ENCODE measurements around the gene PNMA8A. TPM values are rescaled to one million over a fixed set of nuclear protein-coding genes. Genes with fewer than 3 reads are reported as not detected.
"Not testable (repeated sequence)": the region's sequence is repeated elsewhere in the genome, so short reads cannot be mapped to it uniquely, and the experiment has no call there.

The PNMA8A gene
- total RNA-seq, 4 donors from 2014 or later = 8.9 to 33.8 (median 19.5) TPM

GRCh38 chr19:46442808-46443450, 28.4 kb downstream of the PNMA8A start:
- WGBS, 2 donors = 53 to 57% methylated on average over 8 of the region's 8 CpGs
- Histone ChIP-seq H3K27ac (peak overlapping the region; percentile 12 to 36 (median 14)), H3K4me3 (replicated peaks in 1 of 3) (no peak overlapping the region), H3K9me3 (no peaks in the 10 kb centered on the region), H3K36me3 (no peaks in the 10 kb centered on the region), H3K4me1 (peaks cover 9 to 11% of the 10 kb centered on the region in 2 donors), H3K27me3 (no peaks in the 10 kb centered on the region)
- TF ChIP-seq CTCF (IDR thresholded peaks at IDR 0.05) (no peak), POLR2A (IDR thresholded peaks at IDR 0.05) (no peak)
- peak; percentile 66 to 74 for DNase-seq
- intact Hi-C loops (cut with DNase I) = no loop called here

GRCh38 chr19:46441866-46442265, 29.5 kb downstream of the PNMA8A start:
- TF ChIP-seq POLR2A (IDR thresholded peaks at IDR 0.05) (no peak), CTCF (IDR thresholded peaks at IDR 0.05) (no peak)
- peak overlapping the region in 1 of 3 donors; percentile 36 for H3K27ac ChIP-seq
- no peak overlapping the region for H3K4me3 ChIP-seq (replicated peaks in 1 of 3)
- WGBS, 2 donors = 73 to 85% methylated on average over 1 of the region's 1 CpG
- DNase-seq = no peak
- H3K4me1 ChIP-seq = peaks cover 9 to 11% of the 10 kb centered on the region in 2 donors
- no peaks in the 10 kb centered on the region for H3K27me3 ChIP-seq
- H3K9me3 ChIP-seq = no peaks in the 10 kb centered on the region
- H3K36me3 ChIP-seq = no peaks in the 10 kb centered on the region
- intact Hi-C loops (cut with DNase I) = no loop called here

- WGBS, 2 donors = 92 to 94% methylated on average over 4 of the region's 4 CpGs
- H3K27ac ChIP-seq; H3K27me3 ChIP-seq; intact Hi-C loops (cut with DNase I); DNase-seq; H3K9me3 ChIP-seq; H3K36me3 ChIP-seq; H3K4me1 ChIP-seq; H3K4me3 ChIP-seq (replicated peaks in 1 of 3): not testable (repeated sequence)
Observed at GRCh38 chr19:46435689-46436088, 35.7 kb downstream of the PNMA8A start.

GRCh38 chr19:46435009-46435408, 36.4 kb downstream of the PNMA8A start:
- H3K9me3 ChIP-seq = no peaks in the 10 kb centered on the region
- TF ChIP-seq CTCF (IDR thresholded peaks at IDR 0.05) (no peak), POLR2A (IDR thresholded peaks at IDR 0.05) (no peak)
- no peak overlapping the region for H3K4me3 ChIP-seq (replicated peaks in 1 of 3)
- 47 to 49% methylated on average over 6 of the region's 6 CpGs for WGBS, 2 donors
- DNase-seq = no peak
- H3K27me3 ChIP-seq = no peaks in the 10 kb centered on the region
- no peaks in the 10 kb centered on the region for H3K4me1 ChIP-seq
- no peak overlapping the region for H3K27ac ChIP-seq
- intact Hi-C loops (cut with DNase I) = no loop called here
- H3K36me3 ChIP-seq = no peaks in the 10 kb centered on the region

- DNase-seq; intact Hi-C loops (cut with DNase I): not testable (repeated sequence)
Observed at GRCh38 chr19:46433470-46433869, 37.9 kb downstream of the PNMA8A start.

GRCh38 chr19:46431824-46432223, 39.5 kb downstream of the PNMA8A start:
- Histone ChIP-seq H3K9me3 (no peaks in the 10 kb centered on the region), H3K27me3 (no peaks in the 10 kb centered on the region), H3K4me1 (peaks cover 3 to 8% of the 10 kb centered on the region in 2 donors), H3K27ac (no peak overlapping the region), H3K4me3 (replicated peaks in 1 of 3) (no peak overlapping the region), H3K36me3 (no peaks in the 10 kb centered on the region)
- 46 to 47% methylated on average over 10 of the region's 10 CpGs for WGBS, 2 donors
- TF ChIP-seq POLR2A (IDR thresholded peaks at IDR 0.05) = no peak
- TF ChIP-seq CTCF (IDR thresholded peaks at IDR 0.05) = no peak
- intact Hi-C loops (cut with DNase I) = no loop called here
- DNase-seq = no peak

More at GRCh38 chr19:46433470-46433869, 37.9 kb downstream of the PNMA8A start:
- WGBS, 2 donors = 79 to 82% methylated on average over 7 of the region's 7 CpGs
- H3K9me3 ChIP-seq; H3K36me3 ChIP-seq; H3K27me3 ChIP-seq; H3K4me1 ChIP-seq; H3K4me3 ChIP-seq (replicated peaks in 1 of 3); H3K27ac ChIP-seq: not testable (repeated sequence)

Measured in thyroid gland (tissue), 4 donors.